Measurements from ENCODE around the gene YPEL5. TPM values are rescaled to one million over a fixed set of nuclear protein-coding genes. Genes with fewer than 3 reads are reported as not detected.
"Not testable (repeated sequence)": the region's sequence is repeated elsewhere in the genome, so short reads cannot be mapped to it uniquely, and the experiment has no call there.

Gene YPEL5
- polyA plus RNA-seq, 1 experiment: 112 TPM

- no peak overlapping the region for H3K27ac ChIP-seq (ENCODE audit: low read depth, low read length)
- DNase-seq (ENCODE audit: low read depth, low spot score): no peak
- ChIA-PET POLR2A (no interaction called here), CTCF (no interaction called here)
- H3K27me3 ChIP-seq (ENCODE audit: control insufficient read depth, insufficient read depth, low read length): no peaks in the 10 kb centered on the region
- TF ChIP-seq CTCF (IDR thresholded peaks at IDR 0.05; ENCODE audit: low read depth, low read length): no peak
- H3K4me3 ChIP-seq (ENCODE audit: low read depth, low read length): no peak overlapping the region
- no peaks in the 10 kb centered on the region; the same call in 1 of the 2 replicates for H3K9me3 ChIP-seq (ENCODE audit: control insufficient read depth, insufficient read depth, low read length)
Measured at GRCh38 chr2:30110773-30111172, 36.0 kb upstream of the YPEL5 start.

GRCh38 chr2:30111186-30111585 lies 35.6 kb upstream of the YPEL5 start:
- H3K27me3 ChIP-seq (ENCODE audit: control insufficient read depth, insufficient read depth, low read length); CTCF ChIA-PET; H3K27ac ChIP-seq (ENCODE audit: low read depth, low read length); H3K4me3 ChIP-seq (ENCODE audit: low read depth, low read length); DNase-seq (ENCODE audit: low read depth, low spot score); POLR2A ChIA-PET; H3K9me3 ChIP-seq (ENCODE audit: control insufficient read depth, insufficient read depth, low read length): not testable (repeated sequence)

- ChIA-PET CTCF (interaction anchor here (0.8 to 4.9 kb wide), 3 partner anchors 18 to 40 kb away, joined by 4 to 16 read pairs (median 4); no protein-coding TSS in a partner anchor), POLR2A (no interaction called here)
Measured at GRCh38 chr2:30112561-30112960, 34.2 kb upstream of the YPEL5 start.

GRCh38 chr2:30113617-30114293 lies 33.1 kb upstream of the YPEL5 start:
- peak overlapping the region; percentile 65 for H3K27ac ChIP-seq (ENCODE audit: low read depth, low read length)
- peaks cover 2% of the 10 kb centered on the region for H3K27me3 ChIP-seq (ENCODE audit: control insufficient read depth, insufficient read depth, low read length)
- no peaks in the 10 kb centered on the region; the same call in 1 of the 2 replicates for H3K9me3 ChIP-seq (ENCODE audit: control insufficient read depth, insufficient read depth, low read length)
- no peak overlapping the region for H3K4me3 ChIP-seq (ENCODE audit: low read depth, low read length)
- no peak for TF ChIP-seq CTCF (IDR thresholded peaks at IDR 0.05; ENCODE audit: low read depth, low read length)
- CTCF ChIA-PET: interaction anchor here (0.5 to 4.9 kb wide), 10 partner anchors 9 to 1210 kb away, joined by 3 to 16 read pairs (median 4); no protein-coding TSS in a partner anchor
- POLR2A ChIA-PET: interaction anchor here (1.1 kb wide), 1 partner anchor 33 kb away, joined by 9 read pairs; the partner anchor contains the start of gene YPEL5
- DNase-seq (ENCODE audit: low read depth, low spot score): peak; percentile 74

More at GRCh38 chr2:30112561-30112960, 34.2 kb upstream of the YPEL5 start:
- TF ChIP-seq CTCF (IDR thresholded peaks at IDR 0.05; ENCODE audit: low read depth, low read length): no peak
- Histone ChIP-seq H3K4me3 (ENCODE audit: low read depth, low read length) (no peak overlapping the region), H3K9me3 (ENCODE audit: control insufficient read depth, insufficient read depth, low read length) (no peaks in the 10 kb centered on the region; the same call in 1 of the 2 replicates), H3K27me3 (ENCODE audit: control insufficient read depth, insufficient read depth, low read length) (no peaks in the 10 kb centered on the region), H3K27ac (ENCODE audit: low read depth, low read length) (no peak overlapping the region)
- DNase-seq (ENCODE audit: low read depth, low spot score): no peak

DNA sequence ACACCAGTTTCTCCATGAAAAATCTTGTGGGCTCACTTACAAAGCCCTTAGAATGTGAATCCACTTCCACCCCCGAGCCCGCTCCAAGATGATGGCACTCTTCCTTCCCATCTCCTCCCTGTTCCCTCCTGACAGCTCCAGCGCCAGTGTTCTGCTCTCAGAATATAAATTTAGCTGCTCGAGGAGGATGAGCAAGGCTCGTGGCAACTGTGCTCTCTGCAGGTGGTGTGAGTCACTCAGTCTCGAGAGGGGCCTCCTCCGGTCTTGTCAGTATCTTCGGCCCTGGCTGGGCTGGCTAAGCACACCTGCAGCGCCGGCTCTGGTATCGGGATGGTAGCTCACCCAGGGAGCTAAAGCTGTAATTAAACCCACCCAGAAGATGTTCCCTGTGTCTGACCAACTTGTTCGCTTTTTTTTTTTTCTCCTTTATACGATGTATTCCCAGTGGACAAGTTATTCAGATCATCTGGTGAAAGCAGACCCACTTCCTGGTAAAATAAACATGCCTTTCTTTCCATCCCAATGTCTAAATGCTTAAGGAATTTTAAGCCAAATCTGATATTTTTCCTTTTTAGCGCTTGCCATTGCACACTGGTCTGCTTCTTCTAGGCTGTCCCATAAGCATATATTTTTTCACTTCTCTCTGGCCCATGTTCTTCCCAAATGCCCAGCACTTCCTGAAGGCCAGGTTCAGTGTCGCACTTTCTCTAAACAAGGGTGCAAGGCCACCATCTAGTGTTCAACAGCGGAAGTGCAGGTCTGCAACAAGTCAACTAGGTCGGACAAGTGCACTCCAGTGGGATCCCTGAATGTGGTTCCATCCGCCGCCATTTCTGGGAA lies 31.4 kb upstream of the YPEL5 start:
- H3K4me3 ChIP-seq (ENCODE audit: low read depth, low read length): no peak overlapping the region

More for the DNA sequence above, 31.4 kb upstream of the YPEL5 start:
- ChIA-PET CTCF (interaction anchor here (0.6 to 4.9 kb wide), 20 partner anchors 8 to 881 kb away, joined by 3 to 34 read pairs (median 4); partner anchors contain the start of gene YPEL5), POLR2A (interaction anchor here (0.7 kb wide), 1 partner anchor 31 kb away, joined by 3 read pairs; the partner anchor contains the start of gene YPEL5)
- peak; percentile 69 for DNase-seq (ENCODE audit: low read depth, low spot score)
- Histone ChIP-seq H3K27ac (ENCODE audit: low read depth, low read length) (peak overlapping the region; percentile 57), H3K9me3 (ENCODE audit: control insufficient read depth, insufficient read depth, low read length) (no peaks in the 10 kb centered on the region), H3K27me3 (ENCODE audit: control insufficient read depth, insufficient read depth, low read length) (peaks cover 6% of the 10 kb centered on the region)
- TF ChIP-seq CTCF (IDR thresholded peaks at IDR 0.05; ENCODE audit: low read depth, low read length): peak; percentile 99
